ENCODE data around the gene SBK1.

Gene SBK1

GRCh38 chr16:28290859-28291254 lies 1.5 kb upstream of the SBK1 start:
- Histone ChIP-seq H3K4me1 (ENCODE audit: insufficient read depth, low read length, severe bottlenecking) (peaks cover 16% of the 10 kb centered on the region), H3K9me3 (ENCODE audit: low read length) (no peaks in the 10 kb centered on the region), H4K20me1 (ENCODE audit: insufficient read depth, low read length) (no peaks in the 10 kb centered on the region), H3K9ac (ENCODE audit: low read length) (no peak overlapping the region), H2AFZ (ENCODE audit: low read length) (no peak overlapping the region), H3K4me2 (ENCODE audit: low read length) (no peak overlapping the region), H3K9me2 (ENCODE audit: low read depth, low read length) (no peaks in the 10 kb centered on the region), H3K36me3 (ENCODE audit: insufficient read depth, low read length) (no peaks in the 10 kb centered on the region), H3K27ac (ENCODE audit: low read depth, low read length, poor library complexity, severe bottlenecking) (no peak overlapping the region), H3K27me3 (ENCODE audit: insufficient read depth, low read length) (peaks cover 9% of the 10 kb centered on the region), H3K4me3 (ENCODE audit: low read depth, low read length, poor library complexity, severe bottlenecking) (no peak overlapping the region), H3F3A (ENCODE audit: insufficient read depth, low read length) (no peaks in the 10 kb centered on the region), H3K79me2 (ENCODE audit: insufficient read depth, low read length) (no peaks in the 10 kb centered on the region)
- TF ChIP-seq, protein P1, sequence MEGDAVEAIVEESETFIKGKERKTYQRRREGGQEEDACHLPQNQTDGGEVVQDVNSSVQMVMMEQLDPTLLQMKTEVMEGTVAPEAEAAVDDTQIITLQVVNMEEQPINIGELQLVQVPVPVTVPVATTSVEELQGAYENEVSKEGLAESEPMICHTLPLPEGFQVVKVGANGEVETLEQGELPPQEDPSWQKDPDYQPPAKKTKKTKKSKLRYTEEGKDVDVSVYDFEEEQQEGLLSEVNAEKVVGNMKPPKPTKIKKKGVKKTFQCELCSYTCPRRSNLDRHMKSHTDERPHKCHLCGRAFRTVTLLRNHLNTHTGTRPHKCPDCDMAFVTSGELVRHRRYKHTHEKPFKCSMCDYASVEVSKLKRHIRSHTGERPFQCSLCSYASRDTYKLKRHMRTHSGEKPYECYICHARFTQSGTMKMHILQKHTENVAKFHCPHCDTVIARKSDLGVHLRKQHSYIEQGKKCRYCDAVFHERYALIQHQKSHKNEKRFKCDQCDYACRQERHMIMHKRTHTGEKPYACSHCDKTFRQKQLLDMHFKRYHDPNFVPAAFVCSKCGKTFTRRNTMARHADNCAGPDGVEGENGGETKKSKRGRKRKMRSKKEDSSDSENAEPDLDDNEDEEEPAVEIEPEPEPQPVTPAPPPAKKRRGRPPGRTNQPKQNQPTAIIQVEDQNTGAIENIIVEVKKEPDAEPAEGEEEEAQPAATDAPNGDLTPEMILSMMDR (IDR thresholded peaks at IDR 0.05; ENCODE audit: low read length): no peak
- no peak for TF ChIP-seq EZH2 (IDR thresholded peaks at IDR 0.05; ENCODE audit: borderline replicate concordance, low read length)

GRCh38 chr16:28292731-28293600 lies 641 bp downstream of the SBK1 start:
- peaks cover 16% of the 10 kb centered on the region for H3K4me1 ChIP-seq (ENCODE audit: insufficient read depth, low read length, severe bottlenecking)
- H3K27ac ChIP-seq (ENCODE audit: low read depth, low read length, poor library complexity, severe bottlenecking): no peak overlapping the region
- peak overlapping the region; percentile 75 for H3K4me2 ChIP-seq (ENCODE audit: low read length)
- H3K9me3 ChIP-seq (ENCODE audit: low read length): no peaks in the 10 kb centered on the region
- no peak for TF ChIP-seq EZH2 (IDR thresholded peaks at IDR 0.05; ENCODE audit: borderline replicate concordance, low read length)
- no peaks in the 10 kb centered on the region for H3F3A ChIP-seq (ENCODE audit: insufficient read depth, low read length)
- no peak overlapping the region for H2AFZ ChIP-seq (ENCODE audit: low read length)
- no peaks in the 10 kb centered on the region for H3K36me3 ChIP-seq (ENCODE audit: insufficient read depth, low read length)
- peak overlapping the region; percentile 66 for H3K9ac ChIP-seq (ENCODE audit: low read length)
- peak overlapping the region; percentile 67 for H3K4me3 ChIP-seq (ENCODE audit: low read depth, low read length, poor library complexity, severe bottlenecking)
- no peaks in the 10 kb centered on the region for H3K9me2 ChIP-seq (ENCODE audit: low read depth, low read length)
- H3K79me2 ChIP-seq (ENCODE audit: insufficient read depth, low read length): no peaks in the 10 kb centered on the region
- peaks cover 6% of the 10 kb centered on the region for H3K27me3 ChIP-seq (ENCODE audit: insufficient read depth, low read length)
- H4K20me1 ChIP-seq (ENCODE audit: insufficient read depth, low read length): no peaks in the 10 kb centered on the region

DNA sequence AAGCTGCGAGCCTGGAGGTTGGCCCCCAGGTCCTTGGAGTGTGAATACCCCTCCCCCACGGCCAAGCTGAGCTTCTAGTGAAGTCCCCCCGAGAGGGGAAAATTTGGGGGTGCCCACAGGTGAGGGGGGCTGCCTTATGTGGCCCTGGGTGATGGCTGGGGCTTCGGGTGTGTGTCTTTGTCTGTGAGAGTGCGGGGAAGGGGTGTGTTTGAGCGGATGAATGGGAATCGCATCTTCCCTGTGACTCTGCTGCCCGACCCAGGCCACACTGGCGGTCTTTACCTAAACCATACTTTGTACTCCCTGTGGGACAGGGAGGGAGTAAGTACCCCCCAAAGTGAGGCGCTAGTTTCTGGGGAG lies 1.3 kb downstream of the SBK1 start:
- H3K79me2 ChIP-seq (ENCODE audit: insufficient read depth, low read length): no peaks in the 10 kb centered on the region
- no peaks in the 10 kb centered on the region for H3K36me3 ChIP-seq (ENCODE audit: insufficient read depth, low read length)
- no peak overlapping the region for H2AFZ ChIP-seq (ENCODE audit: low read length)
- no peaks in the 10 kb centered on the region for H4K20me1 ChIP-seq (ENCODE audit: insufficient read depth, low read length)
- no peaks in the 10 kb centered on the region for H3K9me2 ChIP-seq (ENCODE audit: low read depth, low read length)
- H3K4me3 ChIP-seq (ENCODE audit: low read depth, low read length, poor library complexity, severe bottlenecking): peak overlapping the region; percentile 67
- H3F3A ChIP-seq (ENCODE audit: insufficient read depth, low read length): no peaks in the 10 kb centered on the region
- no peak overlapping the region for H3K27ac ChIP-seq (ENCODE audit: low read depth, low read length, poor library complexity, severe bottlenecking)
- no peak overlapping the region for H3K9ac ChIP-seq (ENCODE audit: low read length)
- TF ChIP-seq, protein P1 (IDR thresholded peaks at IDR 0.05; ENCODE audit: low read length): no peak
- no peak for TF ChIP-seq EZH2 (IDR thresholded peaks at IDR 0.05; ENCODE audit: borderline replicate concordance, low read length)
- no peaks in the 10 kb centered on the region for H3K9me3 ChIP-seq (ENCODE audit: low read length)
- peaks cover 5% of the 10 kb centered on the region for H3K27me3 ChIP-seq (ENCODE audit: insufficient read depth, low read length)
- peaks cover 16% of the 10 kb centered on the region for H3K4me1 ChIP-seq (ENCODE audit: insufficient read depth, low read length, severe bottlenecking)
- H3K4me2 ChIP-seq (ENCODE audit: low read length): peak overlapping the region; percentile 75
